ENCODE results near the gene FCRL1. TPM values are rescaled to one million over a fixed set of nuclear protein-coding genes. Genes with fewer than 3 reads are reported as not detected.

FCRL1 gene
- total RNA-seq, 1 experiment from 2014 or later = not detected

- in situ Hi-C loops (cut with HindIII; ENCODE audit: low pct_unique_long_range_greater_than_20kb, low sequenced_read_pairs) = no loop called here
- DNase-seq (ENCODE audit: low read depth) = no peak
These were observed 66.3 kb downstream of the FCRL1 start for GRCh38 chr1:157753611-157754010.

- DNase-seq (ENCODE audit: low read depth) = no peak
- in situ Hi-C loops (cut with HindIII; ENCODE audit: low pct_unique_long_range_greater_than_20kb, low sequenced_read_pairs) = no loop called here
These were observed 68.6 kb downstream of the FCRL1 start for GRCh38 chr1:157751283-157751682.

- in situ Hi-C loops (cut with HindIII; ENCODE audit: low pct_unique_long_range_greater_than_20kb, low sequenced_read_pairs) = no loop called here
- DNase-seq (ENCODE audit: low read depth) = no peak
These were observed 71.6 kb downstream of the FCRL1 start for GRCh38 chr1:157748262-157748817.

Other genes with a start within 250 kb of the FCRL1 start
- not detected in 2 replicates for gene FCRL4, start 222.0 kb downstream of the FCRL1 start, total RNA-seq (2014; rRNA removed; shearing (Covaris generic); ENCODE audit: low replicate concordance)
- gene FCRL3, start 119.4 kb downstream of the FCRL1 start, total RNA-seq (2014; rRNA removed; shearing (Covaris generic); ENCODE audit: low replicate concordance) = not detected in 2 replicates
- not detected in 2 replicates for gene FCRL2, start 43.0 kb downstream of the FCRL1 start, total RNA-seq (2014; rRNA removed; shearing (Covaris generic); ENCODE audit: low replicate concordance)
- gene CD5L, start 21.7 kb upstream of the FCRL1 start, total RNA-seq (2014; rRNA removed; shearing (Covaris generic); ENCODE audit: low replicate concordance) = not detected in 2 replicates
- gene KIRREL1, start 173.5 kb upstream of the FCRL1 start, total RNA-seq (2014; rRNA removed; shearing (Covaris generic); ENCODE audit: low replicate concordance) = 62.9 and 80.2 TPM in 2 replicates

All from Caki2 (cell line).